Fibroblast of lung (primary cell): ENCODE results near the gene F13A1. TPM values are rescaled to one million over a fixed set of nuclear protein-coding genes. Genes with fewer than 3 reads are reported as not detected.

Experiments
- DNase-seq, 2 donors: peaks; one replicate each; pipeline versions ENCODE4 v3.0.0 to v3.0.0-alpha.2; 2010; ENCODE audit warnings: low read depth in 2 of 2
- H2AFZ ChIP-seq: 2 replicates; pipeline ENCODE4 v1.5.1; 2012; ENCODE audit warnings: low read length, control low read depth, inconsistent platforms
- H3K27ac ChIP-seq: 2 replicates; pipeline ENCODE4 v1.5.1; 2011; ENCODE audit warnings: low read length, control low read depth; ENCODE audit not compliant: insufficient read depth
- H3K27me3 ChIP-seq: 2 replicates; pipeline ENCODE4 v1.5.1; 2011; ENCODE audit warnings: mild to moderate bottlenecking, low read length; ENCODE audit not compliant: control insufficient read depth, insufficient read depth
- H3K36me3 ChIP-seq: 2 replicates; pipeline ENCODE4 v1.5.1; 2011; ENCODE audit warnings: low read length; ENCODE audit not compliant: control insufficient read depth, insufficient read depth
- H3K4me1 ChIP-seq: 2 replicates; pipeline ENCODE4 v1.5.1; 2011; ENCODE audit warnings: low read length; ENCODE audit not compliant: control insufficient read depth, insufficient read depth; ENCODE audit errors: extremely low read depth
- H3K4me2 ChIP-seq: 2 replicates; pipeline ENCODE4 v1.5.1; 2011; ENCODE audit warnings: low read length, control low read depth; ENCODE audit not compliant: insufficient read depth; ENCODE audit errors: extremely low read depth
- H3K4me3 ChIP-seq, 4 experiments: fragments of 200-600 bp in 1 of 4; sonication (generic) in 1 of 4; replicated peaks in 1 of 4; 2 replicates each; pipeline ENCODE4 v1.5.1; 2011 to 2016; ENCODE audit warnings: low read length in 4 of 4, low read depth in 3 of 4, mild to moderate bottlenecking in 3 of 4, control low read depth in 2 of 4, inconsistent platforms in 1 of 4, mixed read lengths in 1 of 4; ENCODE audit not compliant: insufficient read depth in 1 of 4; ENCODE audit errors: control extremely low read depth in 1 of 4
- H3K79me2 ChIP-seq: 2 replicates; pipeline ENCODE4 v1.5.1; 2012; ENCODE audit warnings: mild to moderate bottlenecking, low read length, inconsistent platforms; ENCODE audit not compliant: control insufficient read depth, insufficient read depth
- H3K9ac ChIP-seq: 2 replicates; pipeline ENCODE4 v1.5.1; 2011; ENCODE audit warnings: mild to moderate bottlenecking, low read length, control low read depth; ENCODE audit not compliant: insufficient read depth
- H3K9me3 ChIP-seq: 2 replicates; pipeline ENCODE4 v1.5.1; 2012; ENCODE audit warnings: low read depth, low read length; ENCODE audit not compliant: control insufficient read depth, insufficient read depth
- H4K20me1 ChIP-seq: 2 replicates; pipeline ENCODE4 v1.5.1; 2011; ENCODE audit warnings: low read length; ENCODE audit not compliant: control insufficient read depth, insufficient read depth; ENCODE audit errors: extremely low read depth
- EZH2 ChIP-seq: IDR thresholded peaks from 2 replicates; pipeline ENCODE4 v1.5.1; 2012; ENCODE audit warnings: low read length, control low read depth, mild to moderate bottlenecking; ENCODE audit errors: missing control alignments
- polyA plus RNA-seq, 2 donors: library from polyadenylated mRNA; depleted of rRNA in 1 of 2; stranded (reverse) in 1 of 2; unstranded in 1 of 2; fragments of >200 nt; gene quantifications; 2 replicates each; pipeline ENCODE4 v1.2.1, GENCODE V29; 2011 to 2012; ENCODE audit warnings: missing spikeins in 1 of 2
- total RNA-seq: library from RNA; depleted of rRNA; stranded (reverse); fragments of >200 nt; gene quantifications from 2 replicates; pipeline ENCODE4 v1.2.1, GENCODE V29; 2014
- TF ChIP-seq, protein P1 (sequence below), 2 donors: IDR thresholded peaks in 1 of 2; conservative IDR thresholded peaks in 1 of 2; 1 replicate in 1 of 2; 2 replicates in 1 of 2; pipeline ENCODE4 v1.5.1; 2011 to 2012; ENCODE audit warnings: low read length in 2 of 2, control low read depth in 1 of 2, inconsistent platforms in 1 of 2, low read depth in 1 of 2, mild to moderate bottlenecking in 1 of 2

Gene F13A1
- total and polyA plus RNA-seq, 2 donors (not counting 1 experiment from before 2014, with no cell fraction given), result not detected

DNA sequence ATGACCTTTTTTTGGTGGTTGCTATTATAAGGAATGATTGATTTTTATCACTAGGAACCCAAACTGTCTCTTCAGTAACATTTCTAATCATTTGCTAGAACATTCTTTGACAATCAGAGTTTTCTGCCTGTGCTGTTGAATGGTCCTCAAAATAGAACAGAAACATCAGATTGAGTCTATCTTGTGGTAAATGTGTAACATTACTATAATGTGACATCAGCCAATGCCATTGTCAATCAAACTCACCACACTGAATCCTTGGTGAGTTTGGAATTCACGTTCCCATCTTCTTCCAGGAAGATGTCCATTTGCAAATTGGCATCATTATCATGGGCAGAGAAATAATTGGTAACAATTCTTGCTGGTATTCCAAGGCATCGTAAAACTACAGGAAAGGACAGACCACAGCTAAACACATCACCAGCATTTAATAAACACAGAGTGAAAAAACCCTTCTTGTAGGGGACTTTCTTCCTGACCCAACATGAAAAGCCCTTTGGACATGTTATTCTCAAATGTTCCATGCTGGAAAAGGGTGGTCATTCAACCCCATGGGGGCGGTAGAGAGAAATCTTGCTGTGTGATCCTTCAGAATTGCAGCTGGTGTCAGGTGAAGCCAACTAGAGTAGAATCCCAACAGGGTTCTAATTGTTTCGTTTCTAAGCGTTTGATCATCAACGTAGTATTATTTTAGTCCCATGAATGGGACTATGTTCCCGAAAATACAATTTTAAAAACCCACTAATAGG is 98.5 kb downstream of the F13A1 start:
- Histone ChIP-seq H3K4me2 (no peak overlapping the region), H3K79me2 (no peaks in the 10 kb centered on the region), H3K9ac (no peak overlapping the region), H2AFZ (no peak overlapping the region), H3K4me3 (no peak overlapping the region), H3K27ac (no peak overlapping the region), H3K9me3 (no peaks in the 10 kb centered on the region), H3K36me3 (no peaks in the 10 kb centered on the region), H4K20me1 (no peaks in the 10 kb centered on the region), H3K27me3 (no peaks in the 10 kb centered on the region), H3K4me1 (no peaks in the 10 kb centered on the region)
- DNase-seq, result no peak
- no peak for TF ChIP-seq EZH2
- TF ChIP-seq, protein P1, sequence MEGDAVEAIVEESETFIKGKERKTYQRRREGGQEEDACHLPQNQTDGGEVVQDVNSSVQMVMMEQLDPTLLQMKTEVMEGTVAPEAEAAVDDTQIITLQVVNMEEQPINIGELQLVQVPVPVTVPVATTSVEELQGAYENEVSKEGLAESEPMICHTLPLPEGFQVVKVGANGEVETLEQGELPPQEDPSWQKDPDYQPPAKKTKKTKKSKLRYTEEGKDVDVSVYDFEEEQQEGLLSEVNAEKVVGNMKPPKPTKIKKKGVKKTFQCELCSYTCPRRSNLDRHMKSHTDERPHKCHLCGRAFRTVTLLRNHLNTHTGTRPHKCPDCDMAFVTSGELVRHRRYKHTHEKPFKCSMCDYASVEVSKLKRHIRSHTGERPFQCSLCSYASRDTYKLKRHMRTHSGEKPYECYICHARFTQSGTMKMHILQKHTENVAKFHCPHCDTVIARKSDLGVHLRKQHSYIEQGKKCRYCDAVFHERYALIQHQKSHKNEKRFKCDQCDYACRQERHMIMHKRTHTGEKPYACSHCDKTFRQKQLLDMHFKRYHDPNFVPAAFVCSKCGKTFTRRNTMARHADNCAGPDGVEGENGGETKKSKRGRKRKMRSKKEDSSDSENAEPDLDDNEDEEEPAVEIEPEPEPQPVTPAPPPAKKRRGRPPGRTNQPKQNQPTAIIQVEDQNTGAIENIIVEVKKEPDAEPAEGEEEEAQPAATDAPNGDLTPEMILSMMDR (conservative IDR thresholded peaks at IDR 0.05 in 1 of 2, IDR thresholded peaks at IDR 0.05 in 1 of 2; ENCODE audit: low read depth in 1 of 2, low read length in 2 of 2), result no peak

DNA sequence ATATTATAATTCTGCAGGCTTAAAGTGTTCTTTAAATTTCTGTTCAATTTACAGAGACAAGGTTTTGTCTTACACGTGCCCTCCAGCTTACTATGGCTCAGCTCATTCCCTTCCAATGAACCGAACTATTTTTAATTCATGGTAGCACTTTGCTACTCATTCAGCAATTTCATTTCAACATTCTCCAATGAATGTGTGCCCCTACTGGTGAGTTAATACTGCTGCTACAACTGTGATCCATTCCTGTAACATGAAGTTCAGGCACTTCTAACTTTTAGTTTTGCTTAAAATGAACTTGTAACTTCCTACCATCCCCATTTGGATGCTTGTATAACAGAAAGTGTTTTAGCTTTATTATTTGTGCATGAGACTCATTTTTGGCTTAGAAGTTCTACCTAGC is 99.7 kb downstream of the F13A1 start:
- no peaks in the 10 kb centered on the region for H3K27me3 ChIP-seq
- H3K4me2 ChIP-seq, result no peak overlapping the region
- H3K4me3 ChIP-seq, result no peak overlapping the region
- no peaks in the 10 kb centered on the region for H3K36me3 ChIP-seq
- H4K20me1 ChIP-seq, result no peaks in the 10 kb centered on the region
- no peak overlapping the region for H3K27ac ChIP-seq
- H3K9me3 ChIP-seq, result no peaks in the 10 kb centered on the region
- DNase-seq, result no peak
- no peak for TF ChIP-seq EZH2
- TF ChIP-seq, protein P1 (conservative IDR thresholded peaks at IDR 0.05 in 1 of 2, IDR thresholded peaks at IDR 0.05 in 1 of 2; ENCODE audit: low read depth in 1 of 2, low read length in 2 of 2), result no peak
- no peaks in the 10 kb centered on the region for H3K79me2 ChIP-seq
- no peak overlapping the region for H2AFZ ChIP-seq
- H3K9ac ChIP-seq, result no peak overlapping the region
- H3K4me1 ChIP-seq, result no peaks in the 10 kb centered on the region

DNA sequence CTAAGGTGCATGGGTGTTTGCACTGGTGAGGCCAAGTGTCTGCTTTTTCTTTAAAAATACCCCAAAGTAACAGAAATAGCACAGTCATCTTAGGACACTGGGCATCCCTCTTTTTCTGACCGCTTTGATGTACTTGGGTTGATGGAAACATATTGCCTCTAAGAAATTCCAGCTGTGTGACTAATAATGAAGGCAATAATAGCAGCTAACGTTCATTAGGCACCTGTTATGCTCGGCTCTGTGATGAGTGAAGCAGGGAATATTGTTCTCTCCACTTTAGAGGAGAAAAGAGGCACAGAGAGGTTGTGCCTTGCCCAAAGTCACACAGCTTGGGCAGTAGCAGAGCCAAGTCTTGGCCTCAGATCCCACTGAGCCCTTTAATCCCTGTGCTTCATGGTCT is 100.7 kb downstream of the F13A1 start:
- H3K79me2 ChIP-seq, result no peaks in the 10 kb centered on the region
- H3K4me1 ChIP-seq, result no peaks in the 10 kb centered on the region
- H3K27me3 ChIP-seq, result no peaks in the 10 kb centered on the region
- no peaks in the 10 kb centered on the region for H3K36me3 ChIP-seq
- H3K27ac ChIP-seq, result no peak overlapping the region
- DNase-seq, result no peak
- no peak overlapping the region for H3K4me2 ChIP-seq
- no peak overlapping the region for H2AFZ ChIP-seq
- TF ChIP-seq EZH2, result no peak
- TF ChIP-seq, protein P1 (conservative IDR thresholded peaks at IDR 0.05 in 1 of 2, IDR thresholded peaks at IDR 0.05 in 1 of 2; ENCODE audit: low read depth in 1 of 2, low read length in 2 of 2), result no peak
- no peaks in the 10 kb centered on the region for H3K9me3 ChIP-seq
- H3K9ac ChIP-seq, result no peak overlapping the region
- no peaks in the 10 kb centered on the region for H4K20me1 ChIP-seq
- no peak overlapping the region for H3K4me3 ChIP-seq
